GM19467 (cell line): Measurements from ENCODE around the gene POLK.
"Not testable (repeated sequence)": the region's sequence is repeated elsewhere in the genome, so short reads cannot be mapped to it uniquely, and the experiment has no call there.

ENCODE experiments used
- ATAC-seq: cut with Tn5 transposase; IDR thresholded peaks from one replicate; pipeline ENCODE4 v1.9.1; 2021; ENCODE audit warnings: mild to moderate bottlenecking, moderate library complexity; ENCODE audit not compliant: unreplicated experiment

POLK gene

DNA sequence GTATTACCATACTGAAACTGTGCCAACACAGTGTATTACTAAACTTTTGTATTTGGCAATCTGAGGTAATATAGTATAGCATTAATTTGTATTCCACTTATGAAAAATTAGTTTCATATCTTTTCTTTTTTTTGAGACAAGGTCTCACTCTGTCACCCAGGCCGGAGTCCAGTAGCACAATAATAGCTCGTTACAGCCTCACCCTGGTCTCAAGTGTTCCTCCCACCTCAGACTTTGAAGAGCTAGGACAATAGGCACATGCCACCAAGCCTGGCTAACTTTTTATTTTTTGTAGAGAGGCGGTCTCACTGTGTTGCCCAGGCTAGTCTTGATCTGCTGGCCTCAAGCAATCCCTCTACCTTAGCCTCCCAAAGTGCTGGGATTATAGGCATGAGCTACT is 36.1 kb downstream of the POLK start:
- no peak for ATAC-seq

DNA sequence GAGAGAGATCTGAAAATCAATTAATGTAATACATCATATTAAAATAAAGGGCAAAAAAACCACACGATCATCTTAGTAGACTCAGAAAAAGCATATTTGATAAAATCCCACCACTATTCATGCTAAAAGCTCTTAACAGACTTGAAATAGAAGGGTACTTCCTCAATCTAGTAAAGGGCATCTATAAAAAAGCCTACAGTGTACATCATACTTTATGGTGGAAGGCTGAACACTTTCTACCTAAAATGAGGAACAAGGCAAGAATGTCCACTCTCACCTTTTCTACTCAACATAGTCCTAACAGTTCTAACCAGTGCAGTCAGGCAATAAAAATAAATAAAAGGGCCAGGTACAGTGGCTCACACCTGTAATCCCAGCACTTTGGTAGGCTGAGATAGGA is 38.9 kb downstream of the POLK start:
- ATAC-seq: no peak

DNA sequence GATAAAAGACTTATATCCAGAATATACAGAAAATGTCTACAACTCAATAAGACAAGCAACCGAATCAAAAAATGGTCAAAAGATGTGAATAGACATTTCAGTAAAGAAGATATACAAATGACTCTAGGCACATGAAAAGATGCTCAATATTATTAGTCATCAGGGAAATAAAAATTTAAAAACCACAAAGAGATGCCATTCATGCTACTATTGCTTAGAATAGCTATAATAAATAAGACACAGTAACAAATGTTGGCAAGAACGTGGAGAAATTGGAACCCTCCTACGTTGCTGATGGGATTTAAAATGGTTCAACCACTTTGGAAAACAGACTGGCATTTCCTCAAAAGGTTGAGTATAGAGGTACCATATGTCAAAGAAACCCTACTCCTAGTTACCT is 39.8 kb downstream of the POLK start:
- no peak for ATAC-seq

DNA sequence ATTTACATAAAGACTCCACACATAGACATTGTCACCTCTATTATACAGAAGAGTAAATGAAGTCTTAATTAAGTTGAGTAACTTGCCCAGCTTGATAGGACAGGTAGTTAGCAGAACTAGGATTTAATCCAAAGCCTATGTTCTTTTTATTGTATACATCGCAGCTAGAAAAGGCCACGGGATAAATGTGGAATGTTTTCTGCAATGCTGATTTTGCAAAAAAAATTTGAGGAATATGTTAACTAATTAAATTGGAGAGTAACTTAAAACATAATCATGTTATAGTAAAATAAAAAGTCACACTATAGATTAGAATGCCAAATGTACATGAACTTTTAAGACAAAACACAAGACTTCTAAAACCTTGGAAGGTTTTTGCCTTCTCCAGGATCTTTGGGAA is 41.1 kb downstream of the POLK start:
- no peak for ATAC-seq

DNA sequence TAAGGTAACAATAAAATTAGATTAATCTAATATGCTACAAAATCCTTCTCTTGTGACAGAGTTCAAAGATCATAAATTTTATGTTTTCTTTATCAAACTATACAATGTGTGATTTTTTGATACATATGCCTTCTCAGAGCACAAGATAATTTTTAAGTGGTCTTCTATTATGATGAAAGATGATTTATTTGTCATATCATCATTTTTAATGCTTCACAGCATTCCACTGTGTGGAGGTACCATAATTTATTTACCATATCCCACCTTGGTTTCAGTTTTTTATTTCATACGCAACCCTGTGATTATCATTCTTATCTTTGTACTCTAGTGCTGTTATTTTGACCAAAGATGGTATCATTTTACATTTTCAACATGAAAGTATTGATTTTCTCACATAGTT is 41.7 kb downstream of the POLK start:
- ATAC-seq: no peak

DNA sequence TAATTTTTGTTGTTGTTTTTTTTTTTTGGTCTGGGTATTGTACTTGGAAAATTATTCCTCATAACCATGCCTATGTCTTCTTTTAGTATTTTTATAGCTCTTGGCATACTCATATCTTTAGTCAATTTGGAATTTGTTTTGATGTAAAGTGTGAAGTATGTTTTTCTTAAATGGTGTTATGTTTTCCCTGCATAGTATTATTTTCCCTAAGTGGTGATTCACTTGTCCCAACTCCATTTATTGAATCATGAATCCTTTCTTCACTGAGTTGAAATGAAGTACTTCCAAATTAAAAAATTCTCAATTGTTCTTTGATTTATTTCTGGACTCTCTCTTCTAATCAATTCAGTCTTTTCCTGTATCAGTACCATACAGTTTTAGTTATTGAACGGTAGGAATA is 46.5 kb downstream of the POLK start:
- ATAC-seq: no peak

DNA sequence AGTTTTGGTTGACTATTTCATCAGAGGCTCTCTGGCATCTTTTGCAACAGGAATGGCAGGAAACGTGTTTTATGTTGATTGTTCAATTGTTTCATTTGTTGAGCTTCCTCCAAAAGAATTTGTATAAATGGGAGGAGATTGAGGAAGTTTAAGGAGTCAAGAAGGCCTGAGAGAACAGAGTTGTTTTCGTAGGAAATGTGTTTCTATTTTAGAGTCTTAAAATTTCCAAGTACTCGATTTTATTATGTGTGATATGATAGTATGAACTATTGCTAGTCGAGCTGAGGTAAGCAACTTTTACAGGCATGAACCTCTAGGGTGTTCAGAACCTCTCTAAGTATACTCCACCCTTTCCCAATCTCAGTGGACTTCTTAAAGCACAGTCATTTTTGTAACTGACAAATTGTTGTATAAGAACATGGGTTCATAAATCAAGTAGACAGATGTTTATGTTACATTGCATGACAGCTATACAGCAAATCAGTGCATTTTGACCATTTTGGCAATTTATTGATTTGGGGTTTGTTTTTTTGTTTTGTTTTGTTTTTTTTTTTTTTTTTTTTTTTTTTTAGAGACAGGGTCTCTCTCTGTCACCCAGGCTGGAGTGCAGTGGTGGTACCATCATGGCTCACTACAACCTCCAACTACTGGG is 47.4 kb downstream of the POLK start:
- no peak for ATAC-seq

DNA sequence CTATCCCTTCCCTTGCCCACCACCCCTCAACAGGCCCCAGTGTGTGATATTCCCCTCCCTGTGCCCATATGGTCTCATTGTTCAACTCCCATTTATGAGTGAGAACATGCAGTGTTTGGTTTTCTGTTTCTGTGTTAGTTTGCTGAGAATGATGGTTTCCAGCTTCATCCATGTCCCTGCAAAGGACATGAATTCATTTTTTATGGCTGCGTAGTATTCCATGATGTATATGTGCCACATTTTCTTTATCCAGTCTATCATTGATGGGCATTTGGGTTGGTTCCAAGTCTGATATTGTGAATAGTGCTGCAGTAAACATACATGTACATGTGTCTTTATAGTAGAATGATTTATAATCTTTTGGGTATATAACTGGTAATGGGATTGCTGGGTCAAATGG is 49.0 kb downstream of the POLK start:
- ATAC-seq: not testable (repeated sequence)

GRCh38 chr5:75565991-75566709 is 54.5 kb downstream of the POLK start:
- not testable (repeated sequence) for ATAC-seq

- ATAC-seq: peak; percentile 82
These were observed 55.1 kb downstream of the POLK start for GRCh38 chr5:75566710-75567309.

- ATAC-seq: no peak
These were observed 56.0 kb downstream of the POLK start for GRCh38 chr5:75567710-75568109.

DNA sequence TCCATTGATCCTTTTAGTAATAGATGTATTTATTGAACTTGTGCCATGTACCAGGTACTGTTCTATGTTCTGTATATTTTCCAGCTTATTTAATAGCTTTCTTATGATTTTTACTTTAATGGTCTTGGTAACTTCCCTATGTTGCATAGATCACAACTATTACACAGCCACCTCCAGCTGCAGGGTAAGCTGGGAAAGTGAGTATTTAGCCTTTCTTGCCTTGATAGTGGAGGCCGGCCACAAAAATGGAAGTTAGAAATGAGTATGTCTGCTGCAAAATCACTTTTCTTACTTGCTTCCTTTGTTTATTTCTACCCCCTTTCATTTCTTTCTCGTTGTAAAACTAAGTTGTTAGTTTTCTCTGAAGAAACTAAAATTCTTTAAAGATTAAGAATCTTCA is 56.5 kb downstream of the POLK start:
- no peak for ATAC-seq

GRCh38 chr5:75571547-75571946 is 59.9 kb downstream of the POLK start:
- ATAC-seq: no peak

DNA sequence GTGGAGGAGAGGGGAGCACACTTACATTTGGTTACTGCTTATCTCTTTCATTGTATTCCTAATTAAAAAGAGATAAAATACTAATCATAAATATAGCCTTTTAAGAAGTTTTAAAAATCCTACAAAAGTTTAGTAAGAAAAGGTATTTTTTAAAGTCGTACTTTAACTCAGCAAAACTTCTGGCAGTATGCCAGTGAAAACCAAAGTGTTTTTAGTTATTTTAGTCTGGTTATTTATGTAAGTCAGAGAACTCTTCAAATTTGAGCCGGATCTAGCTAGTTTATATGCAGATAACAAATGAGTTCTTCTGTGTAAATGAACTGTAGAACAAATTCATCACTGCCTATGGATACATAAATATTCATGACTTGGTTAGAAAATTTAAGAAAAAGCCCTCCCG is 63.1 kb downstream of the POLK start:
- ATAC-seq: no peak

GRCh38 chr5:75578280-75578679 is 66.6 kb downstream of the POLK start:
- ATAC-seq: not testable (repeated sequence)

DNA sequence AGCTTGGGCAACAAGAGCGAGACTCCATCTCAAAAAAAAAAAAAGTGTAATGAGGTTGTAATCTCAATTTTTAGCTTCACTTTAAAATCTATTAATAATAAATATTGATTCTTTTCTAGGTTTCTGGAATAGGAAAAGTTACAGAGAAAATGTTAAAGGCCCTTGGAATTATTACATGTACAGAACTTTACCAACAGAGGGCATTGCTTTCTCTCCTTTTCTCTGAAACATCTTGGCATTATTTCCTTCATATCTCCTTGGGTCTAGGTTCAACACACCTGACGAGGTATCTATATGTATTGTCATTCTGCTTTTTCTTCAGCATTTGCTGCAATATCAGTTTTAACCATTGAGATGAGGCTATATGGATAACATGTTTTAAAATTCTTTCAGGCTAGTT is 73.0 kb downstream of the POLK start:
- no peak for ATAC-seq

GRCh38 chr5:75588666-75589065 is 77.0 kb downstream of the POLK start:
- ATAC-seq: no peak

DNA sequence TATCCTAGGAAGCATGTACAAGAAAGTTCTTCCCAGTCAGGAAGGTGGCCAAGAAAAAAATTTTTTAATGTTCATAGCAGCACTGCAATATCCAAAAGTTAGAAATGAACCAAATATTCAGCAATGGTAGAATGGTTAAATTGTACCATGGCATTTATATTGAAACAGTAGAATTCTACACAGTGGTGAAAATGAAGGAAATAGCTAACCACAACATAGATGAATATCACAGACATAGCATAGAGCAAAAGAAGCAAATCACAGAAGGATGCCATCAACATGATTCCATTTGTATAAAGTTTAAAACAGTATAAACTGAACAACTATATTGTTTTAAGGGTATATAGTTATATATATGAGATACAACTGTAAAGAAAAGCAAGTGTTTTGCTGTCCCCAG is 88.8 kb downstream of the POLK start:
- no peak for ATAC-seq

DNA sequence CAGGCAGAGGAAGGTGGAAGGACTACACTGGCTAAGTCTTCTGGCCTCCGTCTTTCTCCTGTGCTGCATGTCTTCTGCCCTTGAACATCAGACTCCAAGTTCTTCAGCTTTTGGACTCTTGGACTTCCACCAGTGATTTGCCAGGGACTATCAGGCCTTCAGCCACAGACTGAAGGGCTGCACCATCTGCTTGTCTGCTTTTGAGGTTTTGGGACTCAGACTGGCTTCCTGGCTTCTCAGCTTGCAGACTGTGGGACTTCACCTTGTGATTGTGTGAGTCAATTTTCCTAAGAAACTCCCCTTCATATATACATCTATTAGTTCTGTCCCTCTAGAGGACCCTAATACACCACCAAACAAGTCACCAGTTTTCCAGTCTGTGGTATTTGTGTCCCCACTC is 89.9 kb downstream of the POLK start:
- no peak for ATAC-seq

DNA sequence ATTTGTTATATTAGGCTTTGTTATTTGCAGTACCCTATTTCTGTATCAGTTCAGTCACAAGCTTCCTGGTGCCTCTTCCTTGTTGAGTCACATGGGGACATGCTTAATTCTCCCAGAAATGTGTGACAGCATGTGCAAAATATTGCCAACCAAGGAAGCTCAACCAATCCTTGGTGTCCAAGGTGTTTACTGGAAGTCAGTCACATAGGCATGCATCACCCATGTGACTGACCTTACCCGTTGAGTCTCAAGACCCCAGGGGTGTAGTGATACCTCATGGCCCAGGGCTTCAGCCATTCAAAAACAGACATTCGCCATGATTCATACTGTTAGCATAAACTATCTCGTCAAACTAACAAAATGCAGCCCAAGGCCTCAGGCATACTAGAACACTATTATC is 90.3 kb downstream of the POLK start:
- ATAC-seq: no peak

DNA sequence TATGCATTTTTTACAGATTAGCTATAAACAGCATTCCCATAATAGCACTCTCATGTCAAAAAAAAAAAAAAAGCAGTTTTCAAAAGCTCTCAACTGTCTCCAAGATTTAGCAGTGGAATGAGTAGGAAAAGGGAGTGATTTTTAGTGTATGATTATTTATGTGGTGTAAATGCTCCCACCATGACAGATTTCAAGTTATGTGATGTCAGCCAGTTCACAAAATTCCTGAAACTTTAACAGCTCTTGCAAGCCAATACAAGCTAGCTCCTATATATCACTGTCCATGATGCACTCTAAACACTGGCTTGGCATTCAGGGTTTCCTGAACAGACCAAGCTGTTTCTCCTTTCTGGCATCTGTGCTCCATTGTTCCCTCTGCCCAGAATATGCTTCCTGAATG is 91.7 kb downstream of the POLK start:
- ATAC-seq: no peak

DNA sequence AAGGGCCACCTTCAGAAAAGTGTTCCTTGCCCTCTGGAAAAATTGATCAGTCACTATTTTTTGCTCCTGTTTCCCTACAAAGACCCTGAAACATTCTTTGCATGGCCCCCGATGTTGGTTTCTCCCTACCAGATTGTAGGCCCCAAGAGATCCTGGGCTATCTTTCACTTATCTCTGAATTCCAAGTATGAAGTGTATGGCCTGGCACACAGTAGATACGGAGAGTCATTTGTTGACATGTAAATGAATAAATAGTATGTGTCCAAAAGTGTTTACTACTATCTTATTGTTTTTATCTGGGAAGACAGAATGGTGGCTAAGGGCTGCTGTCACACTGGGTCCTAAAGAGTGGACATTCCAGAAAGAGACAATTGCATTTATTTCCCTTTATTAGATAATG is 92.1 kb downstream of the POLK start:
- no peak for ATAC-seq
